ENCODE measurements around the gene VCAN. TPM values are rescaled to one million over a fixed set of nuclear protein-coding genes. Genes with fewer than 3 reads are reported as not detected.

Gene VCAN
- total and polyA plus RNA-seq, 2 donors (not counting 1 experiment from before 2014, with no cell fraction given), result 2.0 TPM; not detected in 1

- Histone ChIP-seq H3K4me2 (replicated peaks; ENCODE audit: low read depth, low read length, poor library complexity, severe bottlenecking) (no peak overlapping the region), H3K9me3 (ENCODE audit: control extremely low read depth in 1 of 3, control insufficient read depth in 2 of 3, insufficient read depth in 1 of 3, low read length in 2 of 3) (no peaks in the 10 kb centered on the region), H3K36me3 (replicated peaks in 1 of 2; ENCODE audit: control extremely low read depth in 1 of 2, control insufficient read depth in 1 of 2, extremely low read depth in 1 of 2, insufficient read depth in 2 of 2, low read length in 1 of 2) (no peaks in the 10 kb centered on the region), H4K20me1 (ENCODE audit: control insufficient read depth, insufficient read depth, low read length, poor library complexity, severe bottlenecking) (no peaks in the 10 kb centered on the region), H3K27me3 (replicated peaks in 1 of 4; ENCODE audit: control extremely low read depth in 1 of 4, control insufficient read depth in 3 of 4, insufficient read depth in 4 of 4, low read length in 3 of 4) (no peaks in the 10 kb centered on the region), H3K79me2 (ENCODE audit: control insufficient read depth, insufficient read depth, low read length) (no peaks in the 10 kb centered on the region), H3K4me1 (ENCODE audit: control insufficient read depth in 2 of 2, insufficient read depth in 2 of 2, low read length in 2 of 2) (no peaks in the 10 kb centered on the region), H3K27ac (ENCODE audit: low read length in 2 of 2) (no peak overlapping the region), H3K4me3 (ENCODE audit: control extremely low read depth in 1 of 5, extremely low read depth in 1 of 5, insufficient read depth in 1 of 5, low read depth in 2 of 5, low read length in 4 of 5) (no peak overlapping the region), H2AFZ (ENCODE audit: insufficient read depth, low read depth, low read length, poor library complexity, severe bottlenecking) (no peak overlapping the region), H3K9ac (ENCODE audit: low read length) (no peak overlapping the region)
- ATAC-seq (ENCODE audit: low read depth) (no peak), DNase-seq (no peak)
- Mint-ChIP-seq H3K27me3 (no peaks in the 10 kb centered on the region), H3K4me1 (no peaks in the 10 kb centered on the region), H3K27ac (no peak overlapping the region), H3K9me3 (ENCODE audit: insufficient read depth) (no peaks in the 10 kb centered on the region), H3K4me3 (no peak overlapping the region)
- TF ChIP-seq EZH2 (IDR thresholded peaks at IDR 0.05; ENCODE audit: borderline replicate concordance, insufficient read depth, low read depth, low read length, poor library complexity, severe bottlenecking), result no peak
- no peak for TF ChIP-seq CTCF (IDR thresholded peaks at IDR 0.05)
- WGBS (ENCODE audit: insufficient coverage), result no CpG with 5 or more reads among the region's 2 CpGs
- CTCF ChIA-PET, result no interaction called here
- POLR2A ChIA-PET, result no interaction called here
- intact Hi-C loops (cut with micrococcal nuclease), result no loop called here
Observed at GRCh38 chr5:83494087-83494620, 22.6 kb downstream of the VCAN start.

GRCh38 chr5:83494666-83495065 is 23.1 kb downstream of the VCAN start:
- Mint-ChIP-seq H3K4me1 (no peaks in the 10 kb centered on the region), H3K27me3 (no peaks in the 10 kb centered on the region), H3K9me3 (ENCODE audit: insufficient read depth) (no peaks in the 10 kb centered on the region), H3K27ac (no peak overlapping the region), H3K4me3 (no peak overlapping the region)
- H3K79me2 ChIP-seq (ENCODE audit: control insufficient read depth, insufficient read depth, low read length), result no peaks in the 10 kb centered on the region
- no peak overlapping the region for H3K27ac ChIP-seq (ENCODE audit: low read length in 2 of 2)
- TF ChIP-seq EZH2 (IDR thresholded peaks at IDR 0.05; ENCODE audit: borderline replicate concordance, insufficient read depth, low read depth, low read length, poor library complexity, severe bottlenecking) (no peak), CTCF (IDR thresholded peaks at IDR 0.05) (no peak)
- H3K36me3 ChIP-seq (replicated peaks in 1 of 2; ENCODE audit: control extremely low read depth in 1 of 2, control insufficient read depth in 1 of 2, extremely low read depth in 1 of 2, insufficient read depth in 2 of 2, low read length in 1 of 2), result no peaks in the 10 kb centered on the region
- no peak for ATAC-seq (ENCODE audit: low read depth)
- no peak overlapping the region for H3K4me3 ChIP-seq (ENCODE audit: control extremely low read depth in 1 of 5, extremely low read depth in 1 of 5, insufficient read depth in 1 of 5, low read depth in 2 of 5, low read length in 4 of 5)
- H4K20me1 ChIP-seq (ENCODE audit: control insufficient read depth, insufficient read depth, low read length, poor library complexity, severe bottlenecking), result no peaks in the 10 kb centered on the region
- no peak overlapping the region for H2AFZ ChIP-seq (ENCODE audit: insufficient read depth, low read depth, low read length, poor library complexity, severe bottlenecking)
- 86% methylated on average over 1 of the region's 4 CpGs for WGBS (ENCODE audit: insufficient coverage)
- POLR2A ChIA-PET, result no interaction called here
- H3K9ac ChIP-seq (ENCODE audit: low read length), result no peak overlapping the region
- intact Hi-C loops (cut with micrococcal nuclease), result no loop called here
- no peaks in the 10 kb centered on the region for H3K27me3 ChIP-seq (replicated peaks in 1 of 4; ENCODE audit: control extremely low read depth in 1 of 4, control insufficient read depth in 3 of 4, insufficient read depth in 4 of 4, low read length in 3 of 4)
- DNase-seq, result no peak
- H3K4me1 ChIP-seq (ENCODE audit: control insufficient read depth in 2 of 2, insufficient read depth in 2 of 2, low read length in 2 of 2), result no peaks in the 10 kb centered on the region
- no peak overlapping the region for H3K4me2 ChIP-seq (replicated peaks; ENCODE audit: low read depth, low read length, poor library complexity, severe bottlenecking)
- H3K9me3 ChIP-seq (ENCODE audit: control extremely low read depth in 1 of 3, control insufficient read depth in 2 of 3, insufficient read depth in 1 of 3, low read length in 2 of 3), result no peaks in the 10 kb centered on the region
- CTCF ChIA-PET, result no interaction called here

Data from B cell (primary cell).